Measurements from ENCODE around the gene PAFAH1B1.
"Not testable (repeated sequence)": the region's sequence is repeated elsewhere in the genome, so short reads cannot be mapped to it uniquely, and the experiment has no call there.

PAFAH1B1 gene

GRCh38 chr17:2611627-2612026, 18.2 kb downstream of the PAFAH1B1 start:
- H3K27ac ChIP-seq: no peak overlapping the region
- H3K4me1 ChIP-seq: peaks cover 13% of the 10 kb centered on the region; the same call in 1 of the 2 replicates
- peaks cover 77% of the 10 kb centered on the region for H3K36me3 ChIP-seq
- H3K4me2 ChIP-seq: no peak overlapping the region
- H4K20me1 ChIP-seq: peaks cover 100% of the 10 kb centered on the region
- no peak for TF ChIP-seq Cebpa-rat (IDR thresholded peaks at IDR 0.05)
- no peak overlapping the region for H3K4me3 ChIP-seq
- H3K9ac ChIP-seq: no peak overlapping the region
- H3K27me3 ChIP-seq: no peaks in the 10 kb centered on the region
- H3K9me3 ChIP-seq: no peaks in the 10 kb centered on the region

GRCh38 chr17:2612630-2613029, 19.2 kb downstream of the PAFAH1B1 start:
- no peak overlapping the region for H3K4me3 ChIP-seq
- no peak overlapping the region for H3K27ac ChIP-seq
- H3K36me3 ChIP-seq: peaks cover 79% of the 10 kb centered on the region
- peaks cover 100% of the 10 kb centered on the region for H4K20me1 ChIP-seq
- H3K4me2 ChIP-seq: no peak overlapping the region
- 0 out of 2 replicates have a peak, but pooled peaks cover 3% of the 10 kb centered on the region for H3K9me3 ChIP-seq
- H3K4me1 ChIP-seq: peaks cover 7% of the 10 kb centered on the region; the same call in 1 of the 2 replicates
- H3K9ac ChIP-seq: no peak overlapping the region
- H3K27me3 ChIP-seq: no peaks in the 10 kb centered on the region
- no peak for TF ChIP-seq Cebpa-rat (IDR thresholded peaks at IDR 0.05)

- no peaks in the 10 kb centered on the region for H3K27me3 ChIP-seq
- H4K20me1 ChIP-seq: peaks cover 100% of the 10 kb centered on the region
- H3K9me3 ChIP-seq: 0 out of 2 replicates have a peak, but pooled peaks cover 8% of the 10 kb centered on the region
- H3K4me3 ChIP-seq: no peak overlapping the region
- peaks cover 81% of the 10 kb centered on the region for H3K36me3 ChIP-seq
- H3K4me1 ChIP-seq: 0 out of 2 replicates have a peak, but pooled peaks cover 3% of the 10 kb centered on the region
- H3K27ac ChIP-seq: no peak overlapping the region
- TF ChIP-seq Cebpa-rat (IDR thresholded peaks at IDR 0.05): no peak
- no peak overlapping the region for H3K4me2 ChIP-seq
- H3K9ac ChIP-seq: no peak overlapping the region
Measured at GRCh38 chr17:2613089-2613808, 19.8 kb downstream of the PAFAH1B1 start.

GRCh38 chr17:2615882-2616281, 22.4 kb downstream of the PAFAH1B1 start:
- no peak for TF ChIP-seq Cebpa-rat (IDR thresholded peaks at IDR 0.05)
- Histone ChIP-seq H4K20me1 (peaks cover 100% of the 10 kb centered on the region), H3K27ac (no peak overlapping the region), H3K4me1 (no peaks in the 10 kb centered on the region), H3K9me3 (peaks cover 19% of the 10 kb centered on the region), H3K4me3 (no peak overlapping the region), H3K9ac (no peak overlapping the region), H3K27me3 (no peaks in the 10 kb centered on the region), H3K4me2 (no peak overlapping the region), H3K36me3 (peaks cover 92% of the 10 kb centered on the region)

- H3K36me3 ChIP-seq: peaks cover 87% of the 10 kb centered on the region
- H3K9me3 ChIP-seq: peaks cover 66% of the 10 kb centered on the region
- no peak overlapping the region for H3K4me3 ChIP-seq
- H3K4me2 ChIP-seq: no peak overlapping the region
- H4K20me1 ChIP-seq: peaks cover 99% of the 10 kb centered on the region
- peaks cover 24% of the 10 kb centered on the region for H3K4me1 ChIP-seq
- TF ChIP-seq Cebpa-rat (IDR thresholded peaks at IDR 0.05): no peak
- no peaks in the 10 kb centered on the region for H3K27me3 ChIP-seq
- no peak overlapping the region for H3K9ac ChIP-seq
- H3K27ac ChIP-seq: no peak overlapping the region
Measured at GRCh38 chr17:2621241-2621640, 27.8 kb downstream of the PAFAH1B1 start.

GRCh38 chr17:2621951-2622405, 28.5 kb downstream of the PAFAH1B1 start:
- H3K9ac ChIP-seq, H3K4me2 ChIP-seq, H3K4me3 ChIP-seq, H3K27ac ChIP-seq, H3K27me3 ChIP-seq: not testable (repeated sequence)
- Histone ChIP-seq H3K4me1 (peaks cover 24% of the 10 kb centered on the region), H4K20me1 (peaks cover 98% of the 10 kb centered on the region), H3K9me3 (peaks cover 72% of the 10 kb centered on the region), H3K36me3 (peaks cover 84% of the 10 kb centered on the region)

GRCh38 chr17:2622721-2623301, 29.4 kb downstream of the PAFAH1B1 start:
- Histone ChIP-seq H3K36me3 (peaks cover 79% of the 10 kb centered on the region), H4K20me1 (peaks cover 98% of the 10 kb centered on the region), H3K9me3 (peaks cover 74% of the 10 kb centered on the region), H3K4me1 (peaks cover 24% of the 10 kb centered on the region)
- not testable (repeated sequence) for H3K27me3 ChIP-seq, H3K4me2 ChIP-seq, H3K27ac ChIP-seq, H3K9ac ChIP-seq, H3K4me3 ChIP-seq

GRCh38 chr17:2624292-2624731, 30.9 kb downstream of the PAFAH1B1 start:
- no peaks in the 10 kb centered on the region for H3K27me3 ChIP-seq
- peaks cover 71% of the 10 kb centered on the region for H3K9me3 ChIP-seq
- peak overlapping the region; percentile 47 for H3K4me2 ChIP-seq
- TF ChIP-seq Cebpa-rat (IDR thresholded peaks at IDR 0.05): no peak
- peaks cover 98% of the 10 kb centered on the region for H4K20me1 ChIP-seq
- H3K4me3 ChIP-seq: no peak overlapping the region
- peaks cover 31% of the 10 kb centered on the region for H3K4me1 ChIP-seq
- H3K36me3 ChIP-seq: peaks cover 64% of the 10 kb centered on the region
- no peak overlapping the region for H3K27ac ChIP-seq
- no peak overlapping the region for H3K9ac ChIP-seq

- not testable (repeated sequence) for H3K9ac ChIP-seq, H3K4me2 ChIP-seq, H3K27ac ChIP-seq, H3K4me3 ChIP-seq, H3K27me3 ChIP-seq
- peaks cover 52% of the 10 kb centered on the region for H3K9me3 ChIP-seq
- peaks cover 51% of the 10 kb centered on the region for H3K36me3 ChIP-seq
- peaks cover 98% of the 10 kb centered on the region for H4K20me1 ChIP-seq
- H3K4me1 ChIP-seq: peaks cover 31% of the 10 kb centered on the region
Measured at GRCh38 chr17:2626626-2627219, 33.3 kb downstream of the PAFAH1B1 start.

- peaks cover 98% of the 10 kb centered on the region for H4K20me1 ChIP-seq
- H3K9me3 ChIP-seq: peaks cover 31% of the 10 kb centered on the region
- peaks cover 44% of the 10 kb centered on the region for H3K36me3 ChIP-seq
- H3K27me3 ChIP-seq, H3K27ac ChIP-seq, H3K4me3 ChIP-seq, H3K9ac ChIP-seq, H3K4me2 ChIP-seq: not testable (repeated sequence)
- H3K4me1 ChIP-seq: peaks cover 16% of the 10 kb centered on the region
Measured at GRCh38 chr17:2628922-2629321, 35.5 kb downstream of the PAFAH1B1 start.
